ENCODE results near the gene MAP3K7. TPM values are rescaled to one million over a fixed set of nuclear protein-coding genes. Genes with fewer than 3 reads are reported as not detected.

The MAP3K7 gene
- total and polyA plus RNA-seq, 2 of the 4 experiments (the other 2 are of a cell fraction), result 26.5 to 29.9 TPM

DNA sequence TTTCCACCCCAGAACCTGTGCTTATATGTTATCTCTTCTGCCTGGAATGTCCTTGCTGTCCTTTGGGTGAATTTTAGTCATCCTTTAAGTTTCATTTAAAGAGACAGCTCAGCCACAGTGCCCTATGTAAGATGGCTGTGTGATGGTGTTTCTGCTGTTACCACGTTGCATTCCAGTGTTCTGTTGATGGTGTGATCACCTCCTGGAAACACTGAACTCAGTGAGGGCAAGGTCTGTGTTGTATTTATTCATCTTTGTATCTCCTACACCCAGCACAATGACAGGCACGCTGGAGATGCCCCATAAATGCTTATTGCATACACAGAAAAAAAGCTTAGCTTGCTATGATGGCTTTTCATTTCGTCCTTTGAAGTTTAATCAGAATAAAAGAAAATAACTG is 102.5 kb downstream of the MAP3K7 start:
- in situ Hi-C loops (cut with MboI; ENCODE audit: low sequenced_read_pairs), result no loop called here
- H3K9ac ChIP-seq (ENCODE audit: low read depth, low read length), result no peak overlapping the region
- CTCF ChIA-PET, result no interaction called here

More for the DNA sequence above, 102.5 kb downstream of the MAP3K7 start:
- no peak overlapping the region for H3K23ac ChIP-seq (ENCODE audit: low read depth, low read length)
- no TSS peak for BruUV-seq (replicated peaks)
- no peak overlapping the region for H3K4me2 ChIP-seq (ENCODE audit: low read depth, low read length)
- TF ChIP-seq SMC3 (IDR thresholded peaks at IDR 0.05; ENCODE audit: low read depth, low read length), result no peak
- TF ChIP-seq, protein P1, sequence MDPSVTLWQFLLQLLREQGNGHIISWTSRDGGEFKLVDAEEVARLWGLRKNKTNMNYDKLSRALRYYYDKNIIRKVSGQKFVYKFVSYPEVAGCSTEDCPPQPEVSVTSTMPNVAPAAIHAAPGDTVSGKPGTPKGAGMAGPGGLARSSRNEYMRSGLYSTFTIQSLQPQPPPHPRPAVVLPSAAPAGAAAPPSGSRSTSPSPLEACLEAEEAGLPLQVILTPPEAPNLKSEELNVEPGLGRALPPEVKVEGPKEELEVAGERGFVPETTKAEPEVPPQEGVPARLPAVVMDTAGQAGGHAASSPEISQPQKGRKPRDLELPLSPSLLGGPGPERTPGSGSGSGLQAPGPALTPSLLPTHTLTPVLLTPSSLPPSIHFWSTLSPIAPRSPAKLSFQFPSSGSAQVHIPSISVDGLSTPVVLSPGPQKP (IDR thresholded peaks at IDR 0.05; ENCODE audit: borderline replicate concordance, low read depth, low read length), result no peak
- TF ChIP-seq, protein P2, sequence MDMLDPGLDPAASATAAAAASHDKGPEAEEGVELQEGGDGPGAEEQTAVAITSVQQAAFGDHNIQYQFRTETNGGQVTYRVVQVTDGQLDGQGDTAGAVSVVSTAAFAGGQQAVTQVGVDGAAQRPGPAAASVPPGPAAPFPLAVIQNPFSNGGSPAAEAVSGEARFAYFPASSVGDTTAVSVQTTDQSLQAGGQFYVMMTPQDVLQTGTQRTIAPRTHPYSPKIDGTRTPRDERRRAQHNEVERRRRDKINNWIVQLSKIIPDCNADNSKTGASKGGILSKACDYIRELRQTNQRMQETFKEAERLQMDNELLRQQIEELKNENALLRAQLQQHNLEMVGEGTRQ (IDR thresholded peaks at IDR 0.05; ENCODE audit: low read depth, low read length), result no peak
- TF ChIP-seq RAD21 (IDR thresholded peaks at IDR 0.05; ENCODE audit: low read length), result no peak
- TF ChIP-seq MAZ (IDR thresholded peaks at IDR 0.05; ENCODE audit: borderline replicate concordance, low read depth, low read length), result no peak
- TF ChIP-seq POLR2A (IDR thresholded peaks at IDR 0.05; ENCODE audit: low read depth, low read length), result no peak
- no peak for TF ChIP-seq CEBPB (IDR thresholded peaks at IDR 0.05; ENCODE audit: low read depth, low read length)
- no peak for TF ChIP-seq RFX5 (IDR thresholded peaks at IDR 0.05; ENCODE audit: low read depth, low read length)
- no peak for TF ChIP-seq RCOR1 (IDR thresholded peaks at IDR 0.05; ENCODE audit: insufficient replicate concordance, low read length)
- TF ChIP-seq, protein P3, sequence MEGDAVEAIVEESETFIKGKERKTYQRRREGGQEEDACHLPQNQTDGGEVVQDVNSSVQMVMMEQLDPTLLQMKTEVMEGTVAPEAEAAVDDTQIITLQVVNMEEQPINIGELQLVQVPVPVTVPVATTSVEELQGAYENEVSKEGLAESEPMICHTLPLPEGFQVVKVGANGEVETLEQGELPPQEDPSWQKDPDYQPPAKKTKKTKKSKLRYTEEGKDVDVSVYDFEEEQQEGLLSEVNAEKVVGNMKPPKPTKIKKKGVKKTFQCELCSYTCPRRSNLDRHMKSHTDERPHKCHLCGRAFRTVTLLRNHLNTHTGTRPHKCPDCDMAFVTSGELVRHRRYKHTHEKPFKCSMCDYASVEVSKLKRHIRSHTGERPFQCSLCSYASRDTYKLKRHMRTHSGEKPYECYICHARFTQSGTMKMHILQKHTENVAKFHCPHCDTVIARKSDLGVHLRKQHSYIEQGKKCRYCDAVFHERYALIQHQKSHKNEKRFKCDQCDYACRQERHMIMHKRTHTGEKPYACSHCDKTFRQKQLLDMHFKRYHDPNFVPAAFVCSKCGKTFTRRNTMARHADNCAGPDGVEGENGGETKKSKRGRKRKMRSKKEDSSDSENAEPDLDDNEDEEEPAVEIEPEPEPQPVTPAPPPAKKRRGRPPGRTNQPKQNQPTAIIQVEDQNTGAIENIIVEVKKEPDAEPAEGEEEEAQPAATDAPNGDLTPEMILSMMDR (conservative IDR thresholded peaks at IDR 0.05; ENCODE audit: low read depth, low read length), result no peak
- no peak for TF ChIP-seq CHD1 (IDR thresholded peaks at IDR 0.05; ENCODE audit: low read depth, low read length)
- H3K27ac ChIP-seq (ENCODE audit: insufficient read depth, low read length), result no peak overlapping the region
- no peak overlapping the region for H3K4ac ChIP-seq (ENCODE audit: low read depth, low read length)
- H2AK9ac ChIP-seq (replicated peaks; ENCODE audit: low read depth, low read length, poor library complexity), result no peak overlapping the region
- DNase-seq (no peak), ATAC-seq (ENCODE audit: low read depth) (no peak)
- no peaks in the 10 kb centered on the region for H3K9me1 ChIP-seq (ENCODE audit: insufficient read depth, low read length)
- H2BK20ac ChIP-seq (ENCODE audit: low read depth, low read length), result no peak overlapping the region
- peaks cover 8% of the 10 kb centered on the region for H3K27me3 ChIP-seq (ENCODE audit: control insufficient read depth, insufficient read depth, low read length)
- no peaks in the 10 kb centered on the region for H4K20me1 ChIP-seq (ENCODE audit: insufficient read depth, low read length)
- no peak overlapping the region for H2AFZ ChIP-seq (replicated peaks; ENCODE audit: low read length, poor library complexity)
- no peak overlapping the region for H4K5ac ChIP-seq (ENCODE audit: low read depth, low read length)
- no peak overlapping the region for H3K18ac ChIP-seq (ENCODE audit: low read depth, low read length)
- no peak overlapping the region for H2AK5ac ChIP-seq (ENCODE audit: low read depth, low read length)
- POLR2A ChIA-PET (ENCODE audit: unreplicated experiment), result no interaction called here
- no peak overlapping the region for H2BK120ac ChIP-seq (ENCODE audit: low read depth, low read length)
- WGBS, 2 experiments (ENCODE audit: extremely low coverage in 2 of 2, insufficient read length in 1 of 2), result no CpG with 5 or more reads among the region's 3 CpGs
- H2BK15ac ChIP-seq (ENCODE audit: low read depth, low read length), result no peak overlapping the region
- dilution Hi-C loops (cut with HindIII; ENCODE audit: low sequenced_read_pairs, unreplicated experiment) (no loop called here), intact Hi-C loops (cut with micrococcal nuclease) (no loop called here)
- no peak overlapping the region for H2BK5ac ChIP-seq (ENCODE audit: low read depth, low read length, poor library complexity, severe bottlenecking)
- H4K91ac ChIP-seq (ENCODE audit: insufficient read depth, low read depth, low read length), result no peak overlapping the region
- no peaks in the 10 kb centered on the region for H3K4me1 ChIP-seq (ENCODE audit: control insufficient read depth, insufficient read depth, low read length)
- no peak overlapping the region for H3K14ac ChIP-seq (replicated peaks; ENCODE audit: low read depth, low read length)
- H3K36me3 ChIP-seq (ENCODE audit: control insufficient read depth, insufficient read depth, low read length), result no peaks in the 10 kb centered on the region
- H3K4me3 ChIP-seq (ENCODE audit: insufficient read depth, low read depth, low read length), result no peak overlapping the region
- H3K56ac ChIP-seq (ENCODE audit: extremely low read depth, insufficient read depth, low read length), result no peak overlapping the region
- H3K9me3 ChIP-seq (ENCODE audit: control insufficient read depth, insufficient read depth, low read length), result no peaks in the 10 kb centered on the region
- H3K79me1 ChIP-seq (ENCODE audit: low read depth in 1 of 2, low read length in 2 of 2), result no peaks in the 10 kb centered on the region
- no peak overlapping the region for H4K8ac ChIP-seq (ENCODE audit: low read depth in 2 of 2, low read length in 2 of 2)
